Prostate gland (tissue), 2 donors: ENCODE measurements around the gene NAV2.

ENCODE experiments used
- CTCF ChIP-seq, 4 experiments: fragments of 200-600 bp in 2 of 4; fragments of 450-650 bp in 2 of 4; sonication (generic) in 2 of 4; IDR thresholded peaks; 1 replicate in 3 of 4; 2 replicates in 1 of 4; pipeline ENCODE4 v1.5.1; 2016 to 2019; ENCODE audit warnings: antibody characterized with exemption in 4 of 4, mild to moderate bottlenecking in 2 of 4, moderate library complexity in 2 of 4
- POLR2AphosphoS5 ChIP-seq: sonication (generic); formaldehyde crosslinking; IDR thresholded peaks from one replicate; pipeline ENCODE4 v1.6.1; 2017; ENCODE audit warnings: antibody characterized with exemption

- no peak for TF ChIP-seq CTCF (IDR thresholded peaks at IDR 0.05)
- no peak for TF ChIP-seq POLR2AphosphoS5
These were observed 376.0 kb downstream of the NAV2 start for GRCh38 chr11:20088397-20089225.
